ENCODE results near the gene NR2F1-AS1. TPM values are rescaled to one million over a fixed set of nuclear protein-coding genes. Genes with fewer than 3 reads are reported as not detected.

The NR2F1-AS1 gene
- total and polyA plus RNA-seq, 2 donors (not counting 1 experiment from before 2014, with no cell fraction given): not detected

DNA sequence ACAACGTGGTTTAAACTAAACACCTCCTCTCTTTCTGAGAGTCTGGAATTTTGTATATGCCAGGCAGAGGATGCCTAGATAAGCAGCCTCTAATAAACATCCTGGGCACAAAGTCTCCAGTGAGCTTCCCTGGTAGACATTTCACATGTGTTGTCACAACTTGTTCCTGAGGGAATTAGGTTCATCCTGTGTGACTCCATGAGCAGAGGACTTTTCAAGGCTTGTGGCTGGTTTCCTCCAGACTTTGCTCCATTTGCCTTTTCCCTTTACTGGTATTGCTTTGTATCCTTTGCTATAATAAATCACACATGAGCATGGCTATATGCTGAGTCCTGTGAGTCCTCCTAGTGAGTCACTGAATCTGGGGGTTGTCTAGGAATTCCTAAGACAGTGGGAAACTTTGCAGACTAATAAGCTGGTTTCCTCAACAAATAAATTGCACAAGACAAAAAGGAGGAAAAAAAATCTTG lies 77.4 kb downstream of the NR2F1-AS1 start:
- intact Hi-C loops (cut with micrococcal nuclease): no loop called here
- H3K36me3 ChIP-seq (replicated peaks in 1 of 2; ENCODE audit: control extremely low read depth in 1 of 2, control insufficient read depth in 1 of 2, extremely low read depth in 1 of 2, insufficient read depth in 2 of 2, low read length in 1 of 2): no peaks in the 10 kb centered on the region
- H3K79me2 ChIP-seq (ENCODE audit: control insufficient read depth, insufficient read depth, low read length): no peaks in the 10 kb centered on the region
- WGBS (ENCODE audit: insufficient coverage): 44% methylated on average over 1 of the region's 1 CpG
- no peak overlapping the region for H3K9ac ChIP-seq (ENCODE audit: low read length)
- no peak overlapping the region for H3K4me3 ChIP-seq (ENCODE audit: control extremely low read depth in 1 of 5, extremely low read depth in 1 of 5, insufficient read depth in 1 of 5, low read depth in 2 of 5, low read length in 4 of 5)
- no peak for ATAC-seq (ENCODE audit: low read depth)
- ChIA-PET POLR2A (no interaction called here), CTCF (no interaction called here)
- no peaks in the 10 kb centered on the region for H4K20me1 ChIP-seq (ENCODE audit: control insufficient read depth, insufficient read depth, low read length, poor library complexity, severe bottlenecking)
- H3K9me3 ChIP-seq (ENCODE audit: control extremely low read depth in 1 of 3, control insufficient read depth in 2 of 3, insufficient read depth in 1 of 3, low read length in 2 of 3): peaks cover 0 to 4% (median 0%) of the 10 kb centered on the region in 3 donors
- no peak for TF ChIP-seq EZH2 (IDR thresholded peaks at IDR 0.05; ENCODE audit: borderline replicate concordance, insufficient read depth, low read depth, low read length, poor library complexity, severe bottlenecking)
- TF ChIP-seq, protein P1, sequence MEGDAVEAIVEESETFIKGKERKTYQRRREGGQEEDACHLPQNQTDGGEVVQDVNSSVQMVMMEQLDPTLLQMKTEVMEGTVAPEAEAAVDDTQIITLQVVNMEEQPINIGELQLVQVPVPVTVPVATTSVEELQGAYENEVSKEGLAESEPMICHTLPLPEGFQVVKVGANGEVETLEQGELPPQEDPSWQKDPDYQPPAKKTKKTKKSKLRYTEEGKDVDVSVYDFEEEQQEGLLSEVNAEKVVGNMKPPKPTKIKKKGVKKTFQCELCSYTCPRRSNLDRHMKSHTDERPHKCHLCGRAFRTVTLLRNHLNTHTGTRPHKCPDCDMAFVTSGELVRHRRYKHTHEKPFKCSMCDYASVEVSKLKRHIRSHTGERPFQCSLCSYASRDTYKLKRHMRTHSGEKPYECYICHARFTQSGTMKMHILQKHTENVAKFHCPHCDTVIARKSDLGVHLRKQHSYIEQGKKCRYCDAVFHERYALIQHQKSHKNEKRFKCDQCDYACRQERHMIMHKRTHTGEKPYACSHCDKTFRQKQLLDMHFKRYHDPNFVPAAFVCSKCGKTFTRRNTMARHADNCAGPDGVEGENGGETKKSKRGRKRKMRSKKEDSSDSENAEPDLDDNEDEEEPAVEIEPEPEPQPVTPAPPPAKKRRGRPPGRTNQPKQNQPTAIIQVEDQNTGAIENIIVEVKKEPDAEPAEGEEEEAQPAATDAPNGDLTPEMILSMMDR (IDR thresholded peaks at IDR 0.05): no peak
- Mint-ChIP-seq H3K4me3 (no peak overlapping the region), H3K9me3 (ENCODE audit: insufficient read depth) (no peaks in the 10 kb centered on the region), H3K4me1 (no peaks in the 10 kb centered on the region), H3K27me3 (peaks cover 5% of the 10 kb centered on the region), H3K27ac (no peak overlapping the region)
- H3K4me2 ChIP-seq (replicated peaks; ENCODE audit: low read depth, low read length, poor library complexity, severe bottlenecking): no peak overlapping the region
- H3K27me3 ChIP-seq (replicated peaks in 1 of 4; ENCODE audit: control extremely low read depth in 1 of 4, control insufficient read depth in 3 of 4, insufficient read depth in 4 of 4, low read length in 3 of 4): no peaks in the 10 kb centered on the region
- H2AFZ ChIP-seq (ENCODE audit: insufficient read depth, low read depth, low read length, poor library complexity, severe bottlenecking): no peak overlapping the region
- H3K27ac ChIP-seq (ENCODE audit: low read length in 2 of 2): no peak overlapping the region
- no peak for DNase-seq
- no peaks in the 10 kb centered on the region for H3K4me1 ChIP-seq (ENCODE audit: control insufficient read depth in 2 of 2, insufficient read depth in 2 of 2, low read length in 2 of 2)

DNA sequence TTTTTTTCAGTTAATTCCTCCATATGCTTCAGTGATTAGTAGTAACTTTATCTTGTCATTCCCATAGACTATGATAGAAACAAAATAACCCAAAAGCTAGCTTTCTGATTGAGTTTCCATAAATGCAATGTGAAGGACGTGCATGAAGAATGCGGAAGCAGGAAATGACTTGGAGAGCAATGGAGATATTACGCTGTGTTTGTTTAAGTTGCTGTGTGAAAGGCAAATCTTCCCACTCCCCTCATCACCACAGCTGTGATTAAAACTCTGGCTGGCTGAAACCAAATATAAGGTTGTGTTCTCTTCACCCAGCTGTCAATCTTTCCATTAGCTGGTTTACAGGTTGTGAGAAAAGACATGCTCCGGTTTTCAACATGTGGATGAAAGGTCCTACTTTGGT lies 83.9 kb downstream of the NR2F1-AS1 start:
- no peak overlapping the region for H3K27ac Mint-ChIP-seq
- Histone ChIP-seq H2AFZ (ENCODE audit: insufficient read depth, low read depth, low read length, poor library complexity, severe bottlenecking) (no peak overlapping the region), H3K27ac (ENCODE audit: low read length in 2 of 2) (no peak overlapping the region), H3K36me3 (replicated peaks in 1 of 2; ENCODE audit: control extremely low read depth in 1 of 2, control insufficient read depth in 1 of 2, extremely low read depth in 1 of 2, insufficient read depth in 2 of 2, low read length in 1 of 2) (no peaks in the 10 kb centered on the region), H3K4me2 (replicated peaks; ENCODE audit: low read depth, low read length, poor library complexity, severe bottlenecking) (no peak overlapping the region), H4K20me1 (ENCODE audit: control insufficient read depth, insufficient read depth, low read length, poor library complexity, severe bottlenecking) (no peaks in the 10 kb centered on the region), H3K4me3 (ENCODE audit: control extremely low read depth in 1 of 5, extremely low read depth in 1 of 5, insufficient read depth in 1 of 5, low read depth in 2 of 5, low read length in 4 of 5) (no peak overlapping the region), H3K9ac (ENCODE audit: low read length) (no peak overlapping the region), H3K4me1 (ENCODE audit: control insufficient read depth in 2 of 2, insufficient read depth in 2 of 2, low read length in 2 of 2) (no peaks in the 10 kb centered on the region), H3K27me3 (replicated peaks in 1 of 4; ENCODE audit: control extremely low read depth in 1 of 4, control insufficient read depth in 3 of 4, insufficient read depth in 4 of 4, low read length in 3 of 4) (no peaks in the 10 kb centered on the region), H3K79me2 (ENCODE audit: control insufficient read depth, insufficient read depth, low read length) (no peaks in the 10 kb centered on the region), H3K9me3 (ENCODE audit: control extremely low read depth in 1 of 3, control insufficient read depth in 2 of 3, insufficient read depth in 1 of 3, low read length in 2 of 3) (no peaks in the 10 kb centered on the region)
- no peaks in the 10 kb centered on the region for H3K9me3 Mint-ChIP-seq (ENCODE audit: insufficient read depth)
- H3K4me1 Mint-ChIP-seq: no peaks in the 10 kb centered on the region
- H3K27me3 Mint-ChIP-seq: no peaks in the 10 kb centered on the region
- WGBS (ENCODE audit: insufficient coverage): no CpG with 5 or more reads among the region's 4 CpGs
- TF ChIP-seq, protein P1 (IDR thresholded peaks at IDR 0.05): no peak
- TF ChIP-seq EZH2 (IDR thresholded peaks at IDR 0.05; ENCODE audit: borderline replicate concordance, insufficient read depth, low read depth, low read length, poor library complexity, severe bottlenecking): no peak
- POLR2A ChIA-PET: no interaction called here
- ATAC-seq (ENCODE audit: low read depth): no peak
- H3K4me3 Mint-ChIP-seq: no peak overlapping the region
- DNase-seq: no peak
- CTCF ChIA-PET: no interaction called here
- intact Hi-C loops (cut with micrococcal nuclease): no loop called here
